Stimulated activated naive CD4-positive, alpha-beta T cell treated with Interleukin-2 at 50 U/mL for 16 hours (primary cell): ENCODE measurements around the gene MIPOL1.
"Not testable (repeated sequence)": the region's sequence is repeated elsewhere in the genome, so short reads cannot be mapped to it uniquely, and the experiment has no call there.

ENCODE experiments used
- DNase-seq: peaks from one replicate; lab custom pipeline; 2025; lab: John Stamatoyannopoulos, UW

The MIPOL1 gene

DNA sequence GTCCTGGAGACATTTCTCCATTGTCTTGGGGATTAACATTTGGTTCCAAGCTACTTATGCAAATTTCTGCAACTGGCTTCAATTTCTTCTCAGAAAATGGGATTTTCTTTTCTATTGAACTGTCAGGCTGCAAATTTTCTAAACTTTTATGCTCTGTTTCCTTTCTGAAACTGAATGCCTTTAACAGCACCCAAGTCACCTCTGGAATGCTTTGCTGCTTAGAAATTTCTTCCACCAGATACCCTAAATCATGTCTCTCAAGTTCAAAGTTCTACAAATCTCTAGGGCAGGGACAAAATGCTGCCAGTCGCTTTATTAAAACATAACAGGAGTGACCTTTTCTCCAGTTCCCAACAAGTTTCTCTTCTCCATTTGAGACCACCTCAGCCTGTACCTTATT lies 264.7 kb downstream of the MIPOL1 start:
- not testable (repeated sequence) for DNase-seq

GRCh38 chr14:37464192-37464858 lies 266.6 kb downstream of the MIPOL1 start:
- no peak for DNase-seq

- DNase-seq: no peak
Measured at GRCh38 chr14:37466003-37466622, 268.4 kb downstream of the MIPOL1 start.

- no peak for DNase-seq
Measured at GRCh38 chr14:37466623-37467088, 268.9 kb downstream of the MIPOL1 start.

DNA sequence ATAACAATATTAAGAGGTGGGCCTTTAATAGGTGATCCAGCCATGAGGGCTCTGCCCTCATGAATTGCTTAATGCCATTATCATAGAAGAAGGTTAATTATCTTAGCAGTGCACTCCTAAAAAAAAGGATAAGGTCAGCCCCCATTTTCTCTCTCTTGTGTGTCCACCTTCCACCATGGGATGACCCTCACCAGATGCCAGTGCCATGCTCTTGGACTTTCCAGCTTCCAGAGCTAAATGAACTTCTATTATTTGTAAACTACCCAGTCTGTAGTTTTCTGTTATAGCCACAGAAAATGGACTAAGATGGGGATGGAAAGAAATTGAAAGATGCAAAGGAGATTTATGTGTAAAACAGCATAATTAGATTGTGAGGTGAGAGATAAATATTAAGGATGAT lies 271.9 kb downstream of the MIPOL1 start:
- DNase-seq: no peak

GRCh38 chr14:37470251-37470650 lies 272.5 kb downstream of the MIPOL1 start:
- no peak for DNase-seq

- DNase-seq: no peak
Measured at GRCh38 chr14:37472906-37473305, 275.2 kb downstream of the MIPOL1 start.

DNA sequence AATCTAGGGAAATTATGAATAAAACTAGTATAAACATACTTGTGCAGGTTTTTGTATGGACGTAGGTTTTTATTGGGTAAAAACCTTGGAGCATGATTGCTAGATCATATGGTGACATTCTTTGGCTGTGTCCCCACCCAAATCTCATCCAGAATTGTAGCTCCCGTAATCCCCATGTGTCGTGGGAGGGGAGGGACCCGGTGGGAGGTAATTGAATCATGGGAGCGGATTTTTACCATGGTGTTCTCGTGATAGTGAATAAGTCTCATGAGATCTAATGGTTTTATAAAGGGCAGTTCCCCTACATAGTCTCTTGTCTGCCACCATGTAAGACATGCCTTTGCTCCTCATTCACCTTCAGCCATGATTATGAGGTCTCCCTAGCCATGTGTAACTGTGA lies 276.5 kb downstream of the MIPOL1 start:
- DNase-seq: no peak

DNA sequence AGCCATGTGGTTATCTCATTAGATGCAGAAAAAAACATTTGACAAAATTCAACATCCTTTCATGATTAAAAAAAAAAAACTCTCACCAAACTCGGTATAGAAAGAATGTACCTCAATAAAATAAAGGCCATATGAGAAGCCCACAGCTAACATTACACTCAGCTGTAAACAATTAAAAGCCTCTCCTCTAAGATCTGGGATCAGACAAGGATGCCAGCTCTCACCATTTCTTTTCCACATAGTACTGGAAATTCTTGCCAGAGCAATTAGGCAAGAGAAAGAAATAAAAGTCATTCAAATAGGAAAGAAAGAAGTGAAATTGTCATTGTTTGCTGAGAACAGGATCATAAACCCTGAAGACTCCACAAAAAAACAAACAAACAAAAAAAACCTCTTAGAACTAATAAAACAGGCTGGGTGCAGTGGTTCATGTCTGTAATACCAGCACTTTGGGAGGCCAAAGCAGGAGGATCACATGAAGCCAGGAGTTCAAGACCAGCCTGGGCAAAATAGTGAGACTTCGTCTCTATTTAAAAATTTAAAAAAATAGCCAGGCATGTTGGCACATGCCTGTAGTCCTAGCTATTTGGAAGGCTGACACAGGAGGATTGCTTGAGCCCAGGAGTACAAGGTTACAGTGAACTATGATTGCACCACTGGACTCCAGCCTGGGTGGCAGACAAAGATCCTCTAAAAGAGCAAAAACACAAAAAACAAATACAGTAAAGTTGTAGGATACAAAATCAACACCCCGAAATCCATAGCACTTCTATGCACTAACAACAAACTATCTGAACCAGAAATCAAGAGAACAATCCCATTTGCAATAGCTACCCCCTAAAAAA lies 282.9 kb downstream of the MIPOL1 start:
- DNase-seq: no peak

DNA sequence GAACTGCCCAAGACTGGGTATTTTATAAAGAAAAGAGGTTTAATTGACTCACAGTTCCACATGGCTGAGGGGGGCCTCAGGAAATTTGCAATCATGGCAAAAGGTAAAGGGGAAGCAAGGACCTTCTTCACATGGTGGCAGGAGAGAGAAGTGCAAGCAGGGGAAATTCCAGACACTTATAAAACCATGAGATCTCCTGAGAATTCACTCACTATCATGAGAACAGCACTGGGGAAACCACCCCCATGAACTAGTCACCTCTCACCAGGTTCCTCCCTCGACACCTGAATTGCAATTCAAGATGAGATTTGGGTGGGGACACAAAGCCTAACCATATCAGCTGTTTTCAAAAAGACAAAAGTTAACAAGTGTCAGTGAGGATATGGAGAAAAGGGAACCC lies 284.7 kb downstream of the MIPOL1 start:
- DNase-seq: no peak

DNA sequence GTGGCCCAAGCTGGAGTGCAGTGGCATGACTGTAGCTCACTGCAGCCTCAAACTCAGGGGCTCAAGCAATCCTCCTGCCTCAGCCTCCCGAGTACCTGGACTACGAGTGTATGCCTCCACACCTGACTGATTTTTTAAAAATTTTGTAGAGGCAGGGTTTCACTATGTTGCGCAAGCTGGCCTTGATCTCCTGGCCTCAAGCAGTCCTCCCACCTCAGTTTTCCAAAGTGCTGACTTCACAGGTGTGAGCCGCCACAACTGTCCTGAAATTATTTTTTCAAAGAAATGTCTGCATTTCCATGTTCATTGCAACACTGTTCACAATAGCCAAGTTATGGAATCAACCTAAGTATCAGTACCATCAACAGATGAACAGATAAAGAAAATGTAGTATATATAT lies 285.9 kb downstream of the MIPOL1 start:
- DNase-seq: no peak

DNA sequence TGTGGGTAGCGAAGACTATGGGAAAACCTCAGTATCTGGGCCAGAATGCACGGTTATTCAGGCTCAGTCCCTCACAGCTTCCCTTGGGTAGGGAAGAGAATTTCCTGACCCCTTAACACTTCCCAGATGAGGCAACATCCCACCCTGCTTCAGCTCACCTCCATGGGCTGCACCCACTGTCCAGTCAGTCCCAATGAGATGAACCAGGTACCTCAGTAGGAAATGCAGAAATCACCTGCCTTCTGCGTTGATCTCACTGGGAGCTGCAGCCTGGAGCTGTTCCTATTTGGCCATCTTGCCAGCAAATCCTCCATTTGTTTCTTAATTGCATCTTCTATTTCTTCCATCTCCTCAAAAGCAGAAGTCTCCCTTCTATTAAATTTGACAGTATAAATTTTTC lies 292.9 kb downstream of the MIPOL1 start:
- DNase-seq: no peak

DNA sequence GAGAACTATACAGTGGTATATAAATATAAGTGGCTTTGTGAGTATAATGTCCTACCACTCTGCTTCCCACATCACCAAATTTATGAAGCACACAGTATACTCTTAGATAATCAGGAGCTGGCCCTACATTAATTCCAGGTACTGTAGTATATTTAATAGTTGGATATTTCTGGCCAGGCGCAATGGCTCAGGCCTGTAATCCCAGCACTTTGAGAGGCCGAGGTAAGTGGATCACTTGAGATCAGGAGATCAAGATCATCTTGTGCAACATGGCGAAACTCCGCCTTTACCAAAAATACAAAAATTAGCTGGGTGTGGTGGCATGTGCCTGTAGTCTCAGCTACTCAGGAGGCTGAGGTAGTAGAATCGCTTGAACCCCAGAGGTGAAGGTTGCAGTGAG lies 293.3 kb downstream of the MIPOL1 start:
- DNase-seq: no peak

DNA sequence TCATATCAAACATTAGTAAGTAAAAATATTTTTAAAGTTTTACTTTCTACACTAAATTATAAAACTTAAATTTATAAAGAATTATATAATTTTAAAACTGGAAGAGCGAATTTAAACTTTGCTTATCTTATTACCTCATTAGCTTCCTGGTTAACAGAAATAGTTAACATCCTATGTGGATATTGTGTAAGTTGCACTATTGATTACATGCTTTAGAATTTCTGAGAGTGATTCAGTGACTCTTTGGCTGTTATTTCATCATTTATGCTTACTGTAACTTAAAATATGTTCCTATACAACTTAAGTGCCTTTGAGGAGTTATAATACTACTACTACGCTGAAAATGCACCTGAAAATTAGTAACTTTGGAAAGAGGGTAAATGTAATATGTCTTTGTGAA lies 295.9 kb downstream of the MIPOL1 start:
- no peak for DNase-seq

DNA sequence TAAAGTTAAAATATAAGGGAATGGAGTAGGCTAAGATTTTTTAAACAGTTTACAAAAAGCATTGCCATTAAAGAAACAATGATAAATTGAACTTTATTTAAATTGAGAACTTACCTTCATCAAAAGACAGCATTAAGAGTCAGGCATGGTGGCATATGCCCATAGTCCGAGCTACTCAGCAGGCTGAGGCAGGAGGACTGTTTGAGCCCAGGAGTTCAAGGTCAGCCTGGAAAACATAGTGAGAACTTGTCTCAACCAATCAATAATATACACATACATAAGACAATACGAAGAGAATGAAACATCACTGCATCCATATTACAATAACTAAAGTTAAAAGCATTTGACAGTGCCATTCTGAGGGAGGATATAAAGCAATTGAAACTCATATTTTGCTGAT lies 299.7 kb downstream of the MIPOL1 start:
- DNase-seq: no peak

GRCh38 chr14:37501877-37502276 lies 304.1 kb downstream of the MIPOL1 start:
- no peak for DNase-seq

DNA sequence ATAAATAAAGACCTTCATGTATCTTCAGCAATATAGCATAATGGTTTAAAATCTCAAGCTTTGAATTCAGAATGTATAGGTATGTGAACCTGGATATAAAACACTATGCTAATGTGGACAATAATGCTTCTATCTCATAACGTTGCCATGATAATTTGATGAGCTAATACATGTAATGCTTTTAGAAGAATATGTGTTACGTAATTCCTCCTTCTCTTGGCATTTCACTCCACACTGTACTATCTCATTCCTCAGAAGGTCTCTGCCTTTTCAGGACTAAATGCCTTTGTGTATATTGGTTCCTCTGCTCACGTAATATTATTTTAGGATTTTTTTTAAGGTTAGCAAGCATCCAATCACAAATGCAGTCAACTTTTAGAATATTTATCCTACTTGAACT lies 310.8 kb downstream of the MIPOL1 start:
- DNase-seq: no peak

DNA sequence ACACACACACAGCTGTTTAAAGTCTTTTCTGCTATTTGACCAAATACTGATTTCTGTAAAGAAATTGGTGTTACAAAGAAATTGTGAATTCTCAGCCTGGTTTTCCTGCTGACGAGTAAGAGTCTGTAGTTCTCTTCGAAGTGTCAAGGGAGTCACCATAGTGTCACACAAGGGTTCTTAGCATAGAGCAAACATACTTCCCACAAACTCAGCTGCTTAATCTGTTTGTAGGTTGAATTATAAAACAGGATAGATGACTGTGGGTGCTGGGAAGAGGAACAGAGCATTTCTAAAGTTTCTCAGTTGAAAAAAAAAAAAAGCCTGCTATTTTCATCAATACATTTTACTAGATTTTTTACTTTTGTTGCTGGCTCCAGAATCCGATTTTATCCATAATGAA lies 314.4 kb downstream of the MIPOL1 start:
- DNase-seq: no peak

GRCh38 chr14:37515771-37516170 lies 318.0 kb downstream of the MIPOL1 start:
- no peak for DNase-seq

- no peak for DNase-seq
Measured at GRCh38 chr14:37526994-37527393, 329.3 kb downstream of the MIPOL1 start.

DNA sequence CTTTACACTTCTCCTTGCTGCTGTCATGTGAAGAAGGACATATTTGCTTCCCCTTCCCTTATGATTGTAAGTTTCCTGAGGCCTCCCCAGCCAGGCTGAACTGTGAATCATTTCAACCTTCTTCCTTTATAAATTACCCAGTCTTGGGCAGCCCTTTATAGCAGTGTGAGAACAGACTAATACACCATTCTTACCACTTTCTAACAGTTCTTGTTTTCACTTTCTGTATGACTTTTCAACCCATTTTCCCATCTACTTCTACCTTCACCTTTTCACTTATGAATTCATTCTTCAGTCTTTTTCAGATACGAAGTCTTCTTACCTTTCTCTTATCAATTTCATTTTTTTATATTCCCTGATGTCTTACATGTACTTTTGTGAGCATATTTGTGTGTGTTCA lies 342.3 kb downstream of the MIPOL1 start:
- no peak for DNase-seq

DNA sequence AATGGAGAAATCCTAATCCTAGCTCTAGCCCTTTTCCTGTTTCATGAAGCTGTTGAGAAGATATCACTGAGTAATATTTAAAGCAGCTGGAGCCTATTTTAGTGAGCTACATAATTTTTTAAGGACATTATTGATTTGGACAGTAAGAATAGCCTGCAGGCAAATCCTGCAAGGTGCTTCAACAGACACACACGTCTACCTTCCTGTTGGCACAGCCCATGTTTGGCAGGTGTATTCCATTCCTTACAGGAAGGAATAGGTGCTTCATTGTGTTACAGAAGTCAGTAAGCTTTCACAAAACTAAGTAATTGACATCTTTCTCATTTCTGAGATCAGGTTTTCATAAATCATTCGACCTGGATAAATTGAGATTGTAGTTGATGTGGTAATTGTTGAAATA lies 346.7 kb downstream of the MIPOL1 start:
- DNase-seq: no peak

GRCh38 chr14:37545174-37545573 lies 347.4 kb downstream of the MIPOL1 start:
- no peak for DNase-seq
